ENCODE data around the gene PKIG.

PKIG gene

DNA sequence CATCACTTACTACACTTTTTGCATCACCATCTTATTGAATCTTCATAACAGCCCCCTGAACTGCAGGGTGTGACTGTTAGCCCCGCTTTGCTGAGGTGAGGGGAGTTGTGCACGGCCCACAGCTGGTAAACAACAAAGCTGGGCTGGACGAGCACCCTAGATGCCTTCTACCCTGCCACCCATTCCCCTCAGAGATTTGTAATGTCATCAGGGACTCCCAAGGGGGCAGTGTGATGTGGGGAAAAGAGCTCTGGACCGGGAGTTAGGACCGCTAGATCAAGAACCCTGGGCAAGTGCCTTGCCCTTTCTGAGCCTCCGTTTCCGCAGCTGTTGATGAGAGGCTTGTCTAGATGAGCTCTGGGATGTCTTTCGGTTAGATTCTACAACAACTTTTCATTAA lies 20.9 kb downstream of the PKIG start:
- DNase-seq (ENCODE audit: low read depth in 1 of 2, low spot score in 1 of 2), result no peak
- H3K27ac ChIP-seq (replicated peaks), result no peak overlapping the region
- no peak overlapping the region for H3K4me3 ChIP-seq (replicated peaks; ENCODE audit: insufficient read depth, low read length)
- TF ChIP-seq POLR2AphosphoS5 (IDR thresholded peaks at IDR 0.05; ENCODE audit: low read depth), result no peak
- no peak for TF ChIP-seq CTCF (IDR thresholded peaks at IDR 0.05; ENCODE audit: insufficient read depth, low read length)
- no peak for TF ChIP-seq SPI1 (IDR thresholded peaks at IDR 0.05; ENCODE audit: borderline replicate concordance, low read depth)
- no peak for TF ChIP-seq REST (IDR thresholded peaks at IDR 0.05; ENCODE audit: insufficient replicate concordance, low read depth)
- no peak for TF ChIP-seq GABPA (IDR thresholded peaks at IDR 0.05; ENCODE audit: low read depth)
- H3K27me3 ChIP-seq (ENCODE audit: insufficient read depth, poor library complexity, severe bottlenecking), result no peaks in the 10 kb centered on the region

DNA sequence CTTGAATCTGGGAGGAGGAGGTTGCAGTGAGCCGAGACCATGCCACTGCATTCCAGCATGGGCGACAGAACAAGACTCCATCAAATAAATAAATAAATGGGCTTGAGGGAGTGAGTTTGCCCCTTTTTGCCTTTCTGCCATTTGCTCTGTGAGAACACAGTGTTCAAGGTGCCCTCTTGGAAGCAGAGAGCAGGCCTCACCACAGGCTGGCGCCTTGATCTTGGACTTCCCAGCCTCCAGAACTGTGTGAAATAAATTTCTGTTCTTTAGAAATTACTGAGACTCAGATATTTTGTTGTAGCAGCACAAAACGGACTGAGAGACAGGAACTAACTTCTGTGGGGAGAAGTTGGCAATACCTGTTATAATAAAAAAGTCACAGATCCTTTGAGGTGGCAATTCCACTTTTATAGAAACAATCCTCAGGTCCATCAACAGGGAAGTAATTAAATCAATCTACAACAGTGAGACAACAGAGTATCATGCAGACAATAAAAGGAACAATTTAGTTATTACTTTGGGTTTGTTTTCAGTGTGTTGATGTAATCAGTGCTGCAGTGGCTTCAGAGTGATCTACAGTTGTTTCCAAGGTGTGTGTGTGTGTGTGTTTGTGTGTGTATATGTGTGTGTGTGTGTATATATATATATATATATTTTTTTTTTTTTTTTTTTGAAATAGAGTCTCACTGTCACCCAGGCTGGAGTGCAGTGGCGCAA lies 24.5 kb downstream of the PKIG start:
- DNase-seq (ENCODE audit: low read depth in 1 of 2, low spot score in 1 of 2), result no peak
- Histone ChIP-seq H3K4me3 (replicated peaks; ENCODE audit: insufficient read depth, low read length) (no peak overlapping the region), H3K27me3 (ENCODE audit: insufficient read depth, poor library complexity, severe bottlenecking) (no peaks in the 10 kb centered on the region), H3K27ac (replicated peaks) (no peak overlapping the region)
- no peak for TF ChIP-seq GABPA (IDR thresholded peaks at IDR 0.05; ENCODE audit: low read depth)
- no peak for TF ChIP-seq CTCF (IDR thresholded peaks at IDR 0.05; ENCODE audit: insufficient read depth, low read length)
- no peak for TF ChIP-seq POLR2AphosphoS5 (IDR thresholded peaks at IDR 0.05; ENCODE audit: low read depth)
- TF ChIP-seq SPI1 (IDR thresholded peaks at IDR 0.05; ENCODE audit: borderline replicate concordance, low read depth), result no peak
- no peak for TF ChIP-seq REST (IDR thresholded peaks at IDR 0.05; ENCODE audit: insufficient replicate concordance, low read depth)

DNA sequence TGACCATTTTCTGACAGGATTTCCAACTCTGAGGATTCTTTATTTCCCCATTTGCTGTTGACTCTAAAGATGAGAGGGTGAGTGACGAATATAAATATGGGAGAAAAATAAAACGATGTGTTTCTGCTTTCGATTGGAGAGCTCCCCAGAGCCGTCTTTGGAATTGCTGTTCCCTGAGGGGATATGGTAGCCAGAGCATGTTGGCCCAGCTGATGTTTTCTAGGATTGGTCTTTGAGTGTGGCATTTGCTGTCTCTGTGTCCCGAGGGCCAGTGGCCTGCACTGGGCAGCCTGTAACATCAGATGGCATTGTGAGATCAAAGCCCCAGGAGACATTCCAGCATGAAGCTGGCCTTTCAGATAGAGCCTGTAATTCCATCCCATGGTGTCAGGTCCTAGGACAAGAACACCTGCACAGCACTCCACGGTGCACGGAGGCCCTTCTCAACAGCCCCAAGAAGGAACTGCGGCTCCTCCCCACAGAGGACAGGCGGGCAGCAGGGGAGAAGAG lies 26.7 kb downstream of the PKIG start:
- H3K4me3 ChIP-seq (replicated peaks; ENCODE audit: insufficient read depth, low read length), result no peak overlapping the region
- no peak overlapping the region for H3K27ac ChIP-seq (replicated peaks)
- DNase-seq (ENCODE audit: low read depth in 1 of 2, low spot score in 1 of 2), result no peak
- TF ChIP-seq POLR2AphosphoS5 (IDR thresholded peaks at IDR 0.05; ENCODE audit: low read depth), result no peak
- no peaks in the 10 kb centered on the region for H3K27me3 ChIP-seq (ENCODE audit: insufficient read depth, poor library complexity, severe bottlenecking)

- TF ChIP-seq CTCF (IDR thresholded peaks at IDR 0.05; ENCODE audit: insufficient read depth, low read length), result peak; percentile 99
- no peak for TF ChIP-seq POLR2AphosphoS5 (IDR thresholded peaks at IDR 0.05; ENCODE audit: low read depth)
- TF ChIP-seq SPI1 (IDR thresholded peaks at IDR 0.05; ENCODE audit: borderline replicate concordance, low read depth), result no peak
- no peak for TF ChIP-seq REST (IDR thresholded peaks at IDR 0.05; ENCODE audit: insufficient replicate concordance, low read depth)
- TF ChIP-seq GABPA (IDR thresholded peaks at IDR 0.05; ENCODE audit: low read depth), result no peak
- no peaks in the 10 kb centered on the region for H3K27me3 ChIP-seq (ENCODE audit: insufficient read depth, poor library complexity, severe bottlenecking)
- H3K27ac ChIP-seq (replicated peaks), result peak overlapping the region; percentile 38
- peak; percentile 52 to 82 for DNase-seq (ENCODE audit: low read depth in 1 of 2, low spot score in 1 of 2)
- no peak overlapping the region for H3K4me3 ChIP-seq (replicated peaks; ENCODE audit: insufficient read depth, low read length)
Measured at GRCh38 chr20:44609516-44610312, 27.3 kb downstream of the PKIG start.

Measured in HL-60 (cell line).